ENCODE measurements around the gene SV2C.
A peak's percentile ranks its signal among the peaks of the same experiment; 100 is the strongest.

Gene SV2C

GRCh38 chr5:76190356-76190755 is 107.2 kb downstream of the SV2C start:
- H3K9ac ChIP-seq (ENCODE audit: low read length), result no peak overlapping the region
- H3K4me3 ChIP-seq (ENCODE audit: low read depth, low read length), result no peak overlapping the region
- no peaks in the 10 kb centered on the region for H3K36me3 ChIP-seq (ENCODE audit: control insufficient read depth, insufficient read depth, low read length)
- H3K27ac ChIP-seq (ENCODE audit: low read depth, low read length), result no peak overlapping the region
- peaks cover 10% of the 10 kb centered on the region for H3K9me3 ChIP-seq (ENCODE audit: control insufficient read depth, insufficient read depth, low read depth, low read length)
- peaks cover 11% of the 10 kb centered on the region; the same call in 1 of the 2 replicates for H3K4me1 ChIP-seq (ENCODE audit: control insufficient read depth, insufficient read depth, low read length)
- H3K27me3 ChIP-seq (ENCODE audit: control insufficient read depth, insufficient read depth, low read length), result no peaks in the 10 kb centered on the region

GRCh38 chr5:76192837-76193236 is 109.7 kb downstream of the SV2C start:
- Histone ChIP-seq H3K27ac (ENCODE audit: low read depth, low read length) (no peak overlapping the region), H3K9me3 (ENCODE audit: control insufficient read depth, insufficient read depth, low read depth, low read length) (no peaks in the 10 kb centered on the region), H3K9ac (ENCODE audit: low read length) (no peak overlapping the region), H3K4me3 (ENCODE audit: low read depth, low read length) (no peak overlapping the region), H3K36me3 (ENCODE audit: control insufficient read depth, insufficient read depth, low read length) (no peaks in the 10 kb centered on the region), H3K4me1 (ENCODE audit: control insufficient read depth, insufficient read depth, low read length) (peaks cover 31% of the 10 kb centered on the region), H3K27me3 (ENCODE audit: control insufficient read depth, insufficient read depth, low read length) (no peaks in the 10 kb centered on the region)

GRCh38 chr5:76193635-76194034 is 110.5 kb downstream of the SV2C start:
- Histone ChIP-seq H3K9ac (ENCODE audit: low read length) (no peak overlapping the region), H3K9me3 (ENCODE audit: control insufficient read depth, insufficient read depth, low read depth, low read length) (no peaks in the 10 kb centered on the region), H3K4me1 (ENCODE audit: control insufficient read depth, insufficient read depth, low read length) (peaks cover 33% of the 10 kb centered on the region), H3K4me3 (ENCODE audit: low read depth, low read length) (no peak overlapping the region), H3K27ac (ENCODE audit: low read depth, low read length) (no peak overlapping the region), H3K36me3 (ENCODE audit: control insufficient read depth, insufficient read depth, low read length) (no peaks in the 10 kb centered on the region), H3K27me3 (ENCODE audit: control insufficient read depth, insufficient read depth, low read length) (no peaks in the 10 kb centered on the region)

GRCh38 chr5:76194340-76194739 is 111.2 kb downstream of the SV2C start:
- Histone ChIP-seq H3K27me3 (ENCODE audit: control insufficient read depth, insufficient read depth, low read length) (no peaks in the 10 kb centered on the region), H3K9ac (ENCODE audit: low read length) (no peak overlapping the region), H3K27ac (ENCODE audit: low read depth, low read length) (no peak overlapping the region), H3K9me3 (ENCODE audit: control insufficient read depth, insufficient read depth, low read depth, low read length) (no peaks in the 10 kb centered on the region), H3K36me3 (ENCODE audit: control insufficient read depth, insufficient read depth, low read length) (no peaks in the 10 kb centered on the region), H3K4me3 (ENCODE audit: low read depth, low read length) (no peak overlapping the region), H3K4me1 (ENCODE audit: control insufficient read depth, insufficient read depth, low read length) (peaks cover 33% of the 10 kb centered on the region)

- H3K9ac ChIP-seq (ENCODE audit: low read length), result no peak overlapping the region
- H3K9me3 ChIP-seq (ENCODE audit: control insufficient read depth, insufficient read depth, low read depth, low read length), result no peaks in the 10 kb centered on the region
- peaks cover 33% of the 10 kb centered on the region for H3K4me1 ChIP-seq (ENCODE audit: control insufficient read depth, insufficient read depth, low read length)
- no peaks in the 10 kb centered on the region for H3K27me3 ChIP-seq (ENCODE audit: control insufficient read depth, insufficient read depth, low read length)
- no peak overlapping the region for H3K4me3 ChIP-seq (ENCODE audit: low read depth, low read length)
- no peaks in the 10 kb centered on the region for H3K36me3 ChIP-seq (ENCODE audit: control insufficient read depth, insufficient read depth, low read length)
- no peak overlapping the region for H3K27ac ChIP-seq (ENCODE audit: low read depth, low read length)
These were observed 113.3 kb downstream of the SV2C start for GRCh38 chr5:76196457-76196856.

GRCh38 chr5:76196886-76197489 is 113.8 kb downstream of the SV2C start:
- H3K27ac ChIP-seq (ENCODE audit: low read depth, low read length), result peak overlapping the region; percentile 42; the same call in 1 of the 2 replicates
- H3K36me3 ChIP-seq (ENCODE audit: control insufficient read depth, insufficient read depth, low read length), result no peaks in the 10 kb centered on the region
- H3K9me3 ChIP-seq (ENCODE audit: control insufficient read depth, insufficient read depth, low read depth, low read length), result no peaks in the 10 kb centered on the region
- H3K27me3 ChIP-seq (ENCODE audit: control insufficient read depth, insufficient read depth, low read length), result no peaks in the 10 kb centered on the region
- H3K9ac ChIP-seq (ENCODE audit: low read length), result no peak overlapping the region
- peaks cover 33% of the 10 kb centered on the region for H3K4me1 ChIP-seq (ENCODE audit: control insufficient read depth, insufficient read depth, low read length)
- H3K4me3 ChIP-seq (ENCODE audit: low read depth, low read length), result 0 out of 2 replicates have a peak overlapping the region, but pooled peaks have one; percentile 13

- Histone ChIP-seq H3K36me3 (ENCODE audit: control insufficient read depth, insufficient read depth, low read length) (no peaks in the 10 kb centered on the region), H3K4me3 (ENCODE audit: low read depth, low read length) (no peak overlapping the region), H3K9me3 (ENCODE audit: control insufficient read depth, insufficient read depth, low read depth, low read length) (no peaks in the 10 kb centered on the region), H3K4me1 (ENCODE audit: control insufficient read depth, insufficient read depth, low read length) (peaks cover 33% of the 10 kb centered on the region), H3K27ac (ENCODE audit: low read depth, low read length) (no peak overlapping the region), H3K9ac (ENCODE audit: low read length) (no peak overlapping the region), H3K27me3 (ENCODE audit: control insufficient read depth, insufficient read depth, low read length) (no peaks in the 10 kb centered on the region)
These were observed 114.5 kb downstream of the SV2C start for GRCh38 chr5:76197726-76198125.

GRCh38 chr5:76199336-76200318 is 116.4 kb downstream of the SV2C start:
- Histone ChIP-seq H3K4me1 (ENCODE audit: control insufficient read depth, insufficient read depth, low read length) (peaks cover 30% of the 10 kb centered on the region), H3K9me3 (ENCODE audit: control insufficient read depth, insufficient read depth, low read depth, low read length) (no peaks in the 10 kb centered on the region), H3K4me3 (ENCODE audit: low read depth, low read length) (no peak overlapping the region), H3K27ac (ENCODE audit: low read depth, low read length) (no peak overlapping the region), H3K36me3 (ENCODE audit: control insufficient read depth, insufficient read depth, low read length) (no peaks in the 10 kb centered on the region), H3K9ac (ENCODE audit: low read length) (no peak overlapping the region), H3K27me3 (ENCODE audit: control insufficient read depth, insufficient read depth, low read length) (no peaks in the 10 kb centered on the region)

GRCh38 chr5:76202182-76202581 is 119.0 kb downstream of the SV2C start:
- Histone ChIP-seq H3K27me3 (ENCODE audit: control insufficient read depth, insufficient read depth, low read length) (no peaks in the 10 kb centered on the region), H3K9ac (ENCODE audit: low read length) (no peak overlapping the region), H3K4me1 (ENCODE audit: control insufficient read depth, insufficient read depth, low read length) (peaks cover 14% of the 10 kb centered on the region), H3K4me3 (ENCODE audit: low read depth, low read length) (no peak overlapping the region), H3K27ac (ENCODE audit: low read depth, low read length) (no peak overlapping the region), H3K36me3 (ENCODE audit: control insufficient read depth, insufficient read depth, low read length) (no peaks in the 10 kb centered on the region), H3K9me3 (ENCODE audit: control insufficient read depth, insufficient read depth, low read depth, low read length) (no peaks in the 10 kb centered on the region)

GRCh38 chr5:76204191-76204590 is 121.0 kb downstream of the SV2C start:
- Histone ChIP-seq H3K4me3 (ENCODE audit: low read depth, low read length) (no peak overlapping the region), H3K9ac (ENCODE audit: low read length) (no peak overlapping the region), H3K9me3 (ENCODE audit: control insufficient read depth, insufficient read depth, low read depth, low read length) (no peaks in the 10 kb centered on the region), H3K27ac (ENCODE audit: low read depth, low read length) (no peak overlapping the region), H3K27me3 (ENCODE audit: control insufficient read depth, insufficient read depth, low read length) (no peaks in the 10 kb centered on the region), H3K4me1 (ENCODE audit: control insufficient read depth, insufficient read depth, low read length) (peaks cover 5% of the 10 kb centered on the region; the same call in 1 of the 2 replicates), H3K36me3 (ENCODE audit: control insufficient read depth, insufficient read depth, low read length) (no peaks in the 10 kb centered on the region)

- Histone ChIP-seq H3K27ac (ENCODE audit: low read depth, low read length) (no peak overlapping the region), H3K27me3 (ENCODE audit: control insufficient read depth, insufficient read depth, low read length) (no peaks in the 10 kb centered on the region), H3K4me1 (ENCODE audit: control insufficient read depth, insufficient read depth, low read length) (peaks cover 5% of the 10 kb centered on the region; the same call in 1 of the 2 replicates), H3K36me3 (ENCODE audit: control insufficient read depth, insufficient read depth, low read length) (no peaks in the 10 kb centered on the region), H3K9ac (ENCODE audit: low read length) (no peak overlapping the region), H3K4me3 (ENCODE audit: low read depth, low read length) (no peak overlapping the region), H3K9me3 (ENCODE audit: control insufficient read depth, insufficient read depth, low read depth, low read length) (peaks cover 4% of the 10 kb centered on the region)
These were observed 121.5 kb downstream of the SV2C start for GRCh38 chr5:76204713-76205112.

All from HUES6 (cell line).